GM19035 (cell line): Measurements from ENCODE around the gene NOVA1.
"Not testable (repeated sequence)": the region's sequence is repeated elsewhere in the genome, so short reads cannot be mapped to it uniquely, and the experiment has no call there.

ENCODE experiments used
- ATAC-seq: cut with Tn5 transposase; IDR thresholded peaks from one replicate; pipeline ENCODE4 v1.9.1; 2021; ENCODE audit not compliant: unreplicated experiment

Gene NOVA1

DNA sequence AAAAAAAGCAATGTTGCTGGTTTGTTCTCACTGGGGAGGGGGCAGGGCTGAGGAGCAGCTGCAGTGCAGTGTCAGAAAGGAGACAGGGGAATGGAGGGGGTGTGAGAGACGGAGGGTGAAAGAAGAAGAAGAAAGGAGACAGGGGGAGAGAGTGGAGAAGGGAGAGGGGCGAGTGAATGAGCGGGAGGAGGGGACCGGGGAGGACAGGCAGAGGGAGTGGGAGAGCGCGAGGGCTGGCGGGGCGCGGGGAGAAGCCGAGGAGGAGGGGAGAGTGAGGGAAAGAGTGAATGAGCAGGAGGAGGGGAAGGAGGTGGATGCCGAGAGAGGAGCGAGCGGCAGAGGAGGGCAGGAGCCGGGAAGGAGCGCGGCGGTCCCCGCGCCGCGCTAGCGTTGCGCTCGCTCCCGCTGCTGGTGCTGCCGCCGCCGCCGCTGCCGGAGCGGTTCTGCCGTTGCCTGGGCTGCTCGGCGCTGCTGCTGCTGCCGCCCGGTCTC, at the start of gene NOVA1:
Gene NOVA1 (minus strand): TSS at position 445 of the 492 bp plus-strand sequence. CDS start 597 bp downstream, outside the sequence.
- no peak for ATAC-seq

GRCh38 chr14:26645057-26645456, 47.2 kb upstream of the NOVA1 start:
- ATAC-seq, result not testable (repeated sequence)

DNA sequence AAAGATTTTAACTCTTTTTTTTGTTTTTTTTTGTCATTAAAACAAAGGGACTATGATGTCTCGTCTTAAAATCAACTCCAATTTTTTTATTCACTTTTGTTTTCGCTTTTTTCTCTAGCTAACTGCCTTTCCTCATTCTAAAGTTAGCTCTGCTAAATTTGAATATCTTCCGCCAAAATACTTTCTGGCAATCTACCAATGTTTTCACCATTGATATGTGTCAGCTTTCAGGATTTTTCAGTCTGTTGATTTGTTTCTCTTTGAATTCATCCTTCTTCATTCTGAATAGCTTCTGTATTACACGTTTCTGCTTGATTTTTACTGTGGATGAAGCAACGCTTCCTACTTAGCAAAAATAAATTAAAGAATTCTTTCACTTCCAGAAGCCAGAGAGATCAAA, 38.7 kb upstream of the NOVA1 start:
- ATAC-seq, result no peak

DNA sequence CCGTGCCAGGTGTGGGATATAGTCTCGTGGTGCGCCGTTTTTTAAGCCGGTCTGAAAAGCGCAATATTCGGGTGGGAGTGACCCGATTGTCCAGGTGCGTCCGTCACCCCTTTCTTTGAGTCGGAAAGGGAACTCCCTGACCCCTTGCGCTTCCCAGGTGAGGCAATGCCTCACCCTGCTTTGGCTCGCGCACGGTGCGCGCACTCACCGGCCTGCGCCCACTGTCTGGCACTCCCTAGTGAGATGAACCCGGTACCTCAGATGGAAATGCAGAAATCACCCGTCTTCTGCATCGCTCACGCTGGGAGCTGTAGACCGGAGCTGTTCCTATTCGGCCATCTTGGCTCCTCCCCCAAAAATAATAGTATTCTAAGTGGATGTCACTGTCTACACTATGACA, 37.1 kb upstream of the NOVA1 start:
- not testable (repeated sequence) for ATAC-seq

GRCh38 chr14:26626256-26626655, 28.4 kb upstream of the NOVA1 start:
- ATAC-seq, result no peak

- no peak for ATAC-seq
Measured at GRCh38 chr14:26622611-26623010, 24.8 kb upstream of the NOVA1 start.

DNA sequence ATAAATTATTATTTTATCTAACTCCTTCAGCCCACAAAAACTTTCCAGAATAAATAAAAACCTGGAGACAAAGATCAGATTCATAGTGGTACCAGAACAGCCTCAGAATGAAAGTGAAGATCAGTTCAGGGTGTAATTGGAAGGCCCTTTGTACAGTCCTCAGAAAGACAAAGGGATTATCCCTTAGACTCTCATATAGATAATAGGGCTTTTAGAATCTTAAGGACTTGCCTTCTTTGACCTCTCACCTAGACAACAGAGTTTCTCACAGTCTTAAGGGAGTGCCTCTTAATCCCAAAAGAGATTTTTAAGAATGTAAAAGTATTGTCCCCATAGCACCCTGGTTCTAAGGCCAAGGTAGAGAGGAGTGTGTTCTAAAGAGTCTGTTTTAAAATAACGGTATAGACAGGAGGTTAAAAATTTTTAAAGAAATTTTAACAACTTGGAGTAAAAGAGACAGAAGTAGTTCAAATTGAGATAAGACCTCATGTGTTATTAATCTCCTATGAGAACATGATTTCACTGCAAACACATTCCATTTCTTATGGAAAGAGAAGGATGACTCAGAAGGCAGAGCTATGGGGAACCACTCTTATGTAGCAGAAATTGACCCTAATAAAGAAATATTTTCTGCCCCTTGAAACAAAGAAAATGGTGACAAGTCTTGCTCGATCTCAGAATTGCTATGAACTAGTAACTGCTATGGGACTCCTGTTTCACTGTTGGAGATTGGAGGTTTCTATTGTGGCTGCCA, 24.2 kb upstream of the NOVA1 start:
- ATAC-seq, result no peak

GRCh38 chr14:26621364-26621763, 23.5 kb upstream of the NOVA1 start:
- ATAC-seq, result no peak

DNA sequence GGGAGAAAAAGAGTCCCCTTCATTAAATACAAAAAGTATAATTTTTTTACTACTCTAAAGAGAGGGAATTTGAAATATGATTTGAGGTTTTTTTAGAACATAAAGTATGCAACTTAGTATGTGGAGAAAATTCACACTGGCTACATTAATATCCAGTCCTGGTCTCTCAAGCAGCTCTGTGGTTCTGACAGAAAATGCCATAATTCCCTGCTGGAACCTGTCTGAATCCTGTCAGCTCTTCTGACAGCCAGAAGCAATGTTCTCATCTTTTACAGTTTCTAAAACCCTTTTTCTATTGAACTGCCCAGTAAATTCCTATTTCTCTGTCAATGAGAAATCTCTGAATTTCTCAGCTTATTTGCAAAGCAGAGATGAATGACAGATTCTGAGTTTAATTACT, 13.4 kb upstream of the NOVA1 start:
- ATAC-seq, result no peak

DNA sequence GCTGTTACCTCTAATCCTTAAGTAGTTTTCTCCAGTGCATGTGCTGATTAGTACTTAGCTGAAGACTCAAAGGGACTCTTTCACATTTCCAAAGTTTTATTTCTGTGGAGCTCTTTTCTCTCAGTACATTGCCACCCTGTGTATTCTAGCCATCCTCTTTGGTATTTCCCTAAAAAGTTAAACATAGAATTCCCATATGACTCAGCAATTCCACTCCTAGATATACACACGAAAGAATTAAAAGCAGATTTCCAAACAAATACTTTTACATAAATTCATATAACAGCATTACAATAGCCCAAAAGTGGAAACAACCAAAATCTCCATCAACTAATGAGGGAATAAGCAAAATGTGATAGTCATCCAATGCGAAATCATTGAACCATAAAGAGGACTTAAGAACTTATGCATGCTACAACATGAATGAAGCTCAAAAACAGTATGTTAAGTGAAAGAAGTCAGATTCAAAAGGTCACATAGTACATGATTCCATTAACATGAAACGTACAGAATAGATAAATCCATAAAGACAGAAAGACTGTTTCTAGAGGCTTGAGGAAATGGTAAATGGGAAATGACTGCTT, 9.0 kb upstream of the NOVA1 start:
- no peak for ATAC-seq

DNA sequence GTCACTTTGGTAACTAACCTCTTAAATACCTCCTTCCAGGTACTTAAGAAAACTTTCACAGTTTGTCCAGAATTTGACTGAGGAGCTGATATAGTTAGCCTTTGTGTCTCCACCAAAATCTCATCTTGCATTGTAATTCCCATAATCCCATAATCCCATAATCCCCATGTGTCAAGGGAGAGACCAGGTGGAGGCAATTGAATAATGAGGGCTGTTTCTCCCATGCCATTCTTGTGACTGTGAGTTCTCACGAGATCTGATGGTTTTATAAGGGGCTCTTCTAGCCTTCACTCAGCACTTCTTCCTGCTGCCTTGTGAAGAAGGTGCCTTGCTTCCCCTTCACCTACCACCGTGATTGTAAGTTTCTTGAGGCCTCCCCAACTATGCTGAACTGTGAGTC, 7.8 kb upstream of the NOVA1 start:
- no peak for ATAC-seq

- no peak for ATAC-seq
Measured at GRCh38 chr14:26602902-26603301, 5.1 kb upstream of the NOVA1 start.

GRCh38 chr14:26601856-26602255, 4.0 kb upstream of the NOVA1 start:
- no peak for ATAC-seq

DNA sequence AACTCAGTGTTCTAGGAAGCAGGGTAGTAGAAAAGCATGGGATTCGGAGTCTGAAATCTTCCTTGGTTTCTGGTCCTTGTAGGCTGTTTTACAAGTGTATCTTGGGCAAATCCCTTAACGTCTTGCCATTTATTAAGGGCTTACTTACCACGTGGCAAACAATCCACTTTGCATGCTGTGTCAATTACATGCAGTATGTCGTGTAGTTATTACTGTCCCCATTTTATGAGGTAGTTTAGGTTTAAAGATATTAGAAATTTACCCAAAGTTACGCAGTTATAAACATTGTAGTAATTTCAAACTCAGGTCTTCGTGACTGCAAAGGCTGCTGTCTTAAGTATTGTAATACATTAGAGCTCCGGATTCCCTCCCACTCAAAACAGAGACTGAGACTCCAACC, 1.5 kb upstream of the NOVA1 start:
- no peak for ATAC-seq

- no peak for ATAC-seq
Measured at GRCh38 chr14:26598672-26599131, 869 bp upstream of the NOVA1 start.

DNA sequence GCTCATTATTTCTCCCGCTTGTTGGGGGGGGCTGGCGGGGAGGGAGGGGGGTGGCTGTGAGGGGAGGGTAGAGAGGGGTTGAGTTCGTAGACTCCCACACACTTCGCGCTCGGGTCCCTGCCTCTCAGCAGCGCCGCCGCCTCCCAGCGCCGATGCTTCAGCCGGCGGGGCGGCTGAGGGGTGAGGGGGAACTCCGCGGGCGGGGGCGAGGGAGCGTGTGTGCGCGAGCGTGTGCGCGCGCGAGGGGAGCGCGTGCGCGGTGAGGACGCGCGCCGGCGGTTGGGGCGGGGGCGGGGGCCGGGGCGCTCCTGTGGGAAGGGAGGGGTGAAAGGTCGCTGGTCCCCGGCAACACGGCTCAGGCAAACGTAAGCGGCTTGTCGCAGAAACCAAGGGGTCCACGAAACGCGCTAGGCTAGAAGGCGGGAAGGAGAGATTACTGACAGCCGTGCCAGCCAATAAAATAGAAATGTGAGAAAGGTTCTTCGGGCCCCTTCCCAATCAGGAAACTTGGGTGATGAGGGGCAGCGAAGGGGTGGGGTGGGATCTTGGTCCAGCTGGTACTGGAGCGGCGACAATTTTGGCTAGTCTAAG, 343 bp upstream of the NOVA1 start:
- ATAC-seq, result no peak

GRCh38 chr14:26597071-26597588, 703 bp downstream of the NOVA1 start:
- ATAC-seq, result no peak

DNA sequence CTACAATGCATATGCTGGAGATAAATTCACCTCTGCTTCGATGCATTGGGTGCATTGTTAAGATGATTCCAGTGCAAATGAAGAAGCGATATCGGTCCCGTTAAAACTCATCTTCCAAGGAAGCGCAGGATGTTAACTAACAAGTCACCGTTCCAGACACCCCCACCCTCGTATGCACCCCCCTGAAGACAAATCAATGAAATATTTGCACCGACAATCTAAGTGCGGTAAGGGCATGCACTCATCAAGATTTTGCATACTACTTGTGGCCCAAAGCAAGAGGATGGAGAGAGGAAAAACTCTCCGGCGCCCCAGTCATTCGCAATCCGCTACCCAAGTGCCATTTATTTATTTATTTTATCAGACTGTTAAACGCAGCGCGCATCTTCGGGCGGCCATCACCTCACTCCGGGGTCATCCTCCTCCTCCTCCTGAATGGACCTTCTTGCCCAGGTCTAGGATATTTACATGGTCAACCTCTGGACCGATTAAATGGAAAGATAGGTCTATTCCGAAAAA, 1.2 kb downstream of the NOVA1 start:
- no peak for ATAC-seq

- ATAC-seq, result no peak
Measured at GRCh38 chr14:26595926-26596542, 1.8 kb downstream of the NOVA1 start.

GRCh38 chr14:26594756-26595545, 2.9 kb downstream of the NOVA1 start:
- no peak for ATAC-seq
